GM18873 (cell line): Measurements from ENCODE around the gene SPATA31C1.
"Not testable (repeated sequence)": the region's sequence is repeated elsewhere in the genome, so short reads cannot be mapped to it uniquely, and the experiment has no call there.

Experiments
- ATAC-seq: cut with Tn5 transposase; IDR thresholded peaks from one replicate; pipeline ENCODE4 v1.9.1; 2021; ENCODE audit warnings: mild to moderate bottlenecking, moderate library complexity, moderate number of reproducible peaks; ENCODE audit not compliant: unreplicated experiment, low FRiP score

Gene SPATA31C1

DNA sequence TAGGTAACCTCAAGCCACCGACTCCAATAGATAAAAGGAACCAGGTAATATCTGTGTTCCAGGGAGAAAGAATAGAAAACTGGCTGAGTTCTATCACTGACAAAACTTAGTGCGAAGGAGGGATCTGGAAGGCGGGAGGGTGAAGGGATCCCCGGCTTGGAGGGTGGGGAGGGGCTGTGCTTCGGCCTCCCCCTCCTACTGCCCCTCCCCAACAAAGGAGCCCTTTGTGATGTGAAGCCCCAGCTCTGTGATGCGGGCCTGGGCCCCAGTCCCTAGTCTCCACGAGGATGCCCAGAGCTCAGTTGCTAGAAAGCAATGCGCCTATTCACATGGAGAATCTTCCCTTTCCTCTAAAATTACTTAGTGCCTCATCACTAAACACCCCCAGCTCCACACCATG, at the start of gene SPATA31C1:
SPATA31C1 (plus strand) TSS at position 301 of the 400 bp plus-strand sequence.
- not testable (repeated sequence) for ATAC-seq

DNA sequence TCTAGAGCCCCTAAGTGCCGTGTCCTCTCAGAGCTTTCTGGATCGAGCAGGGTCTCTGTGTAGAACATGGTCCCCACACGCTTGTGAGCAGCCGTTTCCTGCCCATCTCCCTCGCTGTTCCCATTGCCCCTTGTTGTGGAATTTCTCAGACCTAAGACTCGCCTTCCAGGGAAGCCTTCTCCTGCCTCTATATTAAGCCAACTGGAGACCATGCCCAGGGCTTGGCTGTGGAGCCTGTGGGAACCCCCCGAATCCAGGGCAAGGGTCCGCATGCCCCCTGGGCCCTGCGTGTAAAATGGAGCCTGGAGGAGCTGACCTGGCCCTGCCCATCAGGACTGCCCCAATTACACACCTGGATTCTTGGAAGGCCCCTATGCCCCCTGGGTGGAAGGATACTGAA, 49.6 kb upstream of the SPATA31C1 start:
- ATAC-seq, result no peak

DNA sequence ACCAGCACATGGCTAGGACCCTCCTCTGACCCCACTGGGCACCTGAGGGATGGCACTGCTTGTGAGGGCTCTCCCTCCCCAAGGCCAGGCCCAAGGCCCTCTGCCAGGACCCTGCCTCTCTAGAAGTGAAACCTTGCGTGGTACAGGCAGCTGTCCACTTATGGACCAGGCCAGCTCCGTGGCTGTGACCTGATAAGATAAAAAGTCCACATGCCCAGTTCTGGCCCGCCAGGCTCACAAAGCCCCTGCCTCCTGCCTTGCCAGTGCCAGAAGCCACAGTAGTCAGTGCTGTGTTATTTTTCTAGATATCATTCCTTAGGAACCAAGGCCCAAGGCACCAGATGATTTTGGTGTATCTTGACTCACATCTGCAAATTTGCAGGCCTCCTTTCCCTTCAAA, 49.1 kb upstream of the SPATA31C1 start:
- no peak for ATAC-seq

DNA sequence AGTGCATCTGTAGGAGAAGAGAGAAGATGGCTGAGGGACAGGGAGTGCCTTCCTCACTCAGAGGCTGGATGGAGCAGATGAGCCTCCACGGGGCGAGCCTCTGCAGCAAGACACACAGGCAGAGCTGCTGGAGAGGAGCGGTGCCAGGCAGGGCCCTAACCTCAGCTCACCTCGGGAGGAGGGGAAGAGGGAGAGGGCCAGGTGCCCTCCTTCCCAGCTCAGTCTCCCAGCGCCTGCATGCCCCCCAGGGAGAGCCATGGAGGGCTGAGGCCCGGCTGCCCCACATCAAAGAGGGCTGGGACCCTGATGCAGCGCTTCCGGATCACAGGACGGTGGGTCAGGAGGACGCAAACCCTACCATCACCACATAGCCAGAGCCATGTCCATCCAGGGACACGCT, 48.7 kb upstream of the SPATA31C1 start:
- ATAC-seq, result no peak

DNA sequence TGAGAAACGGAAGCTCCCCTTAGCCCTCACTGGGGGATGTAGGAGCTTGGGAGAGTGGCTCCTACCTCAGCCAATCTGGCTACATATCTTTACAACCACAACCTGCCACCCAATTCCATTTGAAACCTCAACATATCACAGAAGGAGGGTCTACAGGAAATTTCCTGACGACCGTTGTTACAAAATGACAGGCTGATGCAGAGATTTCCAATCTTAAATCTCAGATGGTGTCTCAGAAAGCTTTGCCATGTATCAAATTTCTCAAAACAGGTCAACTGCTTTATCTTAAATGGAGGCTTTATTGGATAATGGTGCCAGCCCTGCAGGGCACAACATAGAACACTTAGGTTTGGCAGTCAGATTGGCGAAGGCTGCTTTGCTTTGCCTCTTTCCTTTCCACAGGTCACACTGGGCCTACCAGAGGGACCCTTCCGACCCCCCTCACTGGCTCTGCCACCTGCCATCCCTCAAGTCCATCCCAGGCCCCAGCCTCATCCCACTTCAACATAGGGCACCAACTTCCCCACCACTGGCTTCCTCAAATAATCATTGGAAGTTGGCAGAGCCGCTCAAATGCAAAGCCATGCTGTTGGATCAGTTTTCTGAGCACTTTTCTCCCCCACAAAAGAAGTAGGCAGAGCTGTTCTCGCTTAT, 46.2 kb upstream of the SPATA31C1 start:
- ATAC-seq, result no peak

DNA sequence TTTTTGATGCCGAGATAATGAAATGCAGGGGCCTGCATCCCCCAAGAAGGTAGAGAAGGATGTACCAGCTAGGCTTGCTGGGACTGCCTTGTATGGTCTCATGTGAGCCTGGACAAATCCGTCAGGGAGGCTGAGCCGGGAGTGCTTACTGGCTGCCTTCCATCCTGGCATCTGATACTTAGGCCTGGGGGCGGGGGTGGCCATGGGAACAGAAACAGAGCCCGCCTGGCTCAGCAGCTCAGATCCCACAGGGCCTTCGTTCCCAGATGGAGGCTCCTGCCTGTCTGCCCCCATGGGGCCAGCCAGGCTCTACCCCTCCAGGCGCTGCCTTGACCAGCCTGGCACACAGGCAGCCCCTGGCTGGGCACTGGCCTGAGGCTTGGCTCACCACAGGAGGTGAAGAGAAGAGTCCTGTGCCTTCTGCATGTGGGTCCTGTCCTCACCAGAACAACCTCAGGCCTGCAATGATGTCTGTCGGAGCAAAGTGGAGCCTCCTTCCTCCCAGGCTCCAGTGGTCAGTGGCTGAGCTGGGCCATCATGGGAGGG, 45.6 kb upstream of the SPATA31C1 start:
- no peak for ATAC-seq

DNA sequence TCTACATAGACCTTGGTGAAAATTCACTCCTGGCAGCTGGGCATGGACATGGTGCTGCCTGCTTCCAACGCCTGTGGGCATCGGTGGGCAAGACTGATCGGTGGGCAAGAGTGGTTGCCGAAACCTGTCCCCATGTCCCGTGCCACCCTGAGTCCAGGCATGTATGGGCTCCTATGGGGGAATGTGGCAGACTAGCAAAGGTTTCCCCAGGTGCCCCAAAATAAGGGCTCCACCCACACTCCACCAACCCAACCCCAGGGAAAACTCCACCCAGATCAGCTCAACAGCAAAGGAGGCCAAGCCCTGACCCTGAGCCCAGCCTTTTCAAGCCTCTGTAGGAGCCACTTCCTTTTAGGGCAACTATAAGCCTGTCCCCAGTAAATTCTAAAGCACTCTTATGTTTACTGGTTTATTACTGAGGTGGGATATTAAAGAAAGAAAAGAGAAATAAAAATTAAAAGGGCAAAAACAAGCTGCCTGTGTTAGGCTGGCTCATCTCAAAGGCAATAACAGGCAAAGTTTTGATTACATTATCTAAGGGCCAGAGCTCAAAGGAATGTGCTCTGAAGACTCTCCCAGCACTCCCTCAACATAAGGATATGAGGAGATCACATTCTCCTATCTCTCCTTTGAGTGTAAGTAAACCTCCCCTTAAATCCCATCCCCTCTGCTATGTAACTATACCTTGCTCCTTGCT, 44.0 kb upstream of the SPATA31C1 start:
- ATAC-seq, result no peak

DNA sequence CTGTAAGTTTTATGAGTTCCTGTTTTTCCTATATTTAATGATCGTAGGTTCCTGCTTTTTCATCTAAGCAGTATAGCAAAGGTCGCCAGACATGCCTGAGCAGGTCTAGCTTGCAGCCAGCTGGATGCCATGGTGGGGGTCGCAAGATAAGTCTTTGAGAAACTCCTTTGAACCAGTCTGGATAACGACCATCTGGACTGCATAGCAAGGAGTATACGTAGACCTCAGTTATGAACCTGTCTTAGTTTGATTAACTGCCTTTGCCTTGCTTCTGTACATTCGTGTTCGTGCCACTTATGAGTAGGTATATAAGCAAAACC, 43.5 kb upstream of the SPATA31C1 start:
- ATAC-seq, result no peak

DNA sequence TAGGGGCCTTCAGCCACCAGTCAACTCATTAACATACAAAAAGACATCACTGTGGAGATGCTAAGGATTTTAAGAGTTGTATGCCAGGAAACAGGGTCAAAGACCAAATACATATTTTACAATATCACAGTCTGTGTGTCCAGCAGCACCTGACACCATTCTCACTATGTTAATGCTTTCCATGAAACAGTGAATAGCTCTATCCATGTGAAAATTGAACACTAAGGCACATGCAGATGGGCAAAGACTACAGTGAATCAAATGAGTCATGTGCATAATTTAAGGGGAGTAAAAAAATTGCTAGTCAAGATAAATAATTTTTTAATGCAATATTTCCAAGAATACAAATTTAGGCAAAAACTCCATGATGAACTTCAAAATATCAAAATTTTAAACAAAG, 42.7 kb upstream of the SPATA31C1 start:
- no peak for ATAC-seq

DNA sequence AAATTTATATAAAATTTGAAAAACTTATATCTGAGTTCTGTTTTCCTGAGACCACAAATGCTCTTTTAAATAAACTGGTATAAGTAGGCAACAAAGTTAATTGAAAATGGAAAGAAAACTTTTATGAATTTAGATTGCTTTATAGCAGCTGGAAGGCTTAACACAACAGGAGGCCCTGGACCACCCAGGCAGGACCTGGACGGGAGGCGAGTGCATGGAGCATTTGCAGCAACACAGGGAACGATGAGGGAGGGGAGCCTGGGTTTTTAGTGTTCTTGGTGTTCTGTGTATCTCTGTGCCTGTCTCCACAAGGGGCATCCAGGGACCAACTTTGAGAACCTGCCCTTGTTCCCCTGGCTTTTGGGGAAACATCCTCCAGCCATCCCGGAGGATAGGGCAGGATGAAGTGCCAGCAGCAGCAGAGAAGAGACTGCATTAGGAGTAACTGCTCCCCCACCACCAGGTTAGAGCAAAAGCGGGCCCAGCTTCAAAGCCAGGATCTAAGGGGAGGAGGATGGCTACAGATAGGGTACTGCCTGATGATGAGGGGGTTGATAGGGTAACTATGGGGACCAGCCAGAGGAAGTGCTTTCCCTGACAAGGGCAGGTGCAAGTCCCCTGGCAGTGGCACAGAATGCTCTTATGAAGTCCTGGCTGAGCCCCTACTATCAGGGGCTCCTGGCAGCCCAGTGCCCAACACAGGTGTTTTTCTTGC, 41.8 kb upstream of the SPATA31C1 start:
- ATAC-seq, result no peak

DNA sequence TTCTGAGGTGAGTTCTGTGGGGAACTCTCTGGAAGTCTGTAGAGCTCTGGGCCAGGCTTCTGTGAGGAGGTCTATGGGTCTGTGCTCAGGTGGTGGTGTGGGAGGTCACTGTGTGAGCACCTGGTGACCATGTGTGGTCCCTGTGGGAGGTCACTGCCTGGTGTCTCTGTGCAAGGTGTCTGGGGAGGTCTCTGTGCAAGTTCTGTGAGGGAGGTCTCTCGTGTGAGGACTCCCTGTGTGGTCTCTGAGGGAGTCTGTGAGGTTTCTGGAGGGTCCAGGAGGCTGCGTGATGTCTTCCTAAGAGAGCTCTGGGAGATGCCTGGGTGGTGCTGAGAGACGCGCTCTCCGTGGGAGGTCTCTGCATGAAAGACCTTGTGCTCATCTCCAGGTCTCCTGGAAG, 41.1 kb upstream of the SPATA31C1 start:
- ATAC-seq, result no peak

DNA sequence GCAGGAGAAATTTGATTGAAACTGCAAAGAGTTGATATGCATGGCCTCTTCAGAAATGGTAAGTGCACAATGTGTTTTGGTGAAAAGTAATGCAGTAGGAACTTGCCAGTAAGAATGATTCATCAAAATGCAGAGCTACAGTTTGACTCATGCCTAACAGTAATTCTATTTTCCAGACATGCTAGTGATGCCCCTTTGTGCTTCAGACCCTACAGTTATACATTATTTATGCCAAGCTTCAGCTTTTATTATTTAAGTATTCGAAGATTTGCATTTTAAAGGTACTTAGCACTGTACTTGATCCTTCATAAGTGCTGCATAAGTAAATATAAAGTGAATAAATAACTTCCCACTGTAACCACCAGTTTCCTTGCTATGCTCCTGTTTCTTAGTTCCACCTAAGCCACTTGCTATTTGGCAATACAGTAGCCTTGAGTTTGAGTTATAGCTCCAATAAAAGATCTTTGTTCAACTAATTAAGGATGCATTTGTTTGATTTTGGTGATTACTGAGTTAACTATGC, 38.7 kb upstream of the SPATA31C1 start:
- ATAC-seq, result no peak

DNA sequence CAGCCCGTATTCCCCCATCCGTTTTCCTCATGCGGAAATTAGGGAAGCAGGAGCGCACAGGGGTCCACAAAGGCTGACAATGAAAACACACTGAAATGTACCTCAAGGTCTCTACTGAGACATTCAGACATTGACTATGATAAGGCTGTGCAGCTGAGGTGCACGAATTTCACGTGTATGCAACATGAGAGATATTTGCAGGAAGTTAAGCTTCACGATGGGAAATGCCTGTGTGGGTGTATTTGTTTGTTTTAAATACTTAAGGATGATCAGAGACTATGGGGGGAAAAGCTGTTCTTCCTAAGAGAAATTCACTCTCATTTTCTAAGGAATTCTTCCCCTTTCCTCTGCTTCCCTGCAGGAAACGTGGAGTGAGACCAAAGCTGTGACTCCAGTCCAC, 37.6 kb upstream of the SPATA31C1 start:
- ATAC-seq, result no peak

DNA sequence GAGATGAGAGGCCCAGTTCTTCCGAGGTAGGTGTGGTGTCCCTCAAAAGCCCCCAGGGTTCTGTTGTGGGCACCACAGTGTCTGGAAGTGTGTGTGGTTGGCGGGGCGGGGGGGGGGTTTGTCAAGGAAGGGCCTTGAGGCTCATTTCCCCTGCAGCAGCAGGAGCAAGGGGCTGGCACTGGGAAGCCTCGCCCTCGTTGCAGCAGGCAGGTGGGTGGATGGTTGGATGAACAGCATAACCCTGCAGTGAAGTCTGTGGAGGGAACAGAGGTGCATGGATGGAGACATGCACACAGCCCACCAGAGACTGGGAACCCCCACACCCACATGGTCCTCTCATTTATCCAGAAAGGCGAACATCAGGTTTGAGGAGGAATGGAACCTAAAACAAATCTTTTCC, 37.1 kb upstream of the SPATA31C1 start:
- ATAC-seq, result no peak

DNA sequence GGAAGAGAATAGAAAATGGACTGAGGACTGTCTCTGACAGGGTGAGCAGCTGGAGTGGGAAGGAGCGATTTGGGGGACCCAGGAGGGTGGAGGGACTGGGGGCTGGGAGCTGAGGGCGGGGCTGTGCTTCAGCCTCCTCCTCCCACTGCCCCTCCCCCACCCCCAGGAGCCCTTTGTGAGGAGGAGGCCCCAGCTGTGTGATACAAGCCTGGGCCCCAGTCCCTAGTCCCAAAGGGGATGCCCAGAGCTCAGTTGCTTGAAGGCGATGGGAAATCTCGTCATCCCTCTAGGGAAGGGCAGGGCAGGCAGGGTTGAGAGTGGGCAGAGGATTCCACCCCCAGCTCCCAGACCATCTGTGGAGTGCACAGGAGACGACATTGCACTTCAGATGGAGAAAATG, 35.1 kb upstream of the SPATA31C1 start, which contains the start of gene SPATA31E1:
SPATA31E1 (plus strand) TSS at position 251 of the 400 bp plus-strand sequence; CDS start at position 266, 15 bp downstream.
- no peak for ATAC-seq

DNA sequence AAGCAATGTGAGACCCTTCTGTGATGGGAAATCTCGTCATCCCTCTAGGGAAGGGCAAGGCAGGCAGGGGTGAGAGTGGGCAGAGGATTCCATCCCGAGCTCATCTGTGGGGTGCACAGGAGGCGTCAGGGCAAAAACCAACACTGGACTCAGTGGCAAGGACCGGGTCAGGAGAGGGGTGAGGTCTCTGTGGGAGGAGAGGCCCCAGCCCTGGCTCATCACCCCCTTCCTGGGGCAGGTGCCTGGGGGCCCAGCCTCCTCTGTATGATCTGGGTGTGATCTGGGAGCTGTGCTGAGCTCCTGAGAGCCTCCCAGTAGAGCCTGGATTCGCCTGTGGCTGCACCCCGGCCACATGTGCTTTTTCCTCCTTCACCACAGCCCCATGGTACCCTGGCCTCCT, 34.5 kb upstream of the SPATA31C1 start:
- no peak for ATAC-seq

DNA sequence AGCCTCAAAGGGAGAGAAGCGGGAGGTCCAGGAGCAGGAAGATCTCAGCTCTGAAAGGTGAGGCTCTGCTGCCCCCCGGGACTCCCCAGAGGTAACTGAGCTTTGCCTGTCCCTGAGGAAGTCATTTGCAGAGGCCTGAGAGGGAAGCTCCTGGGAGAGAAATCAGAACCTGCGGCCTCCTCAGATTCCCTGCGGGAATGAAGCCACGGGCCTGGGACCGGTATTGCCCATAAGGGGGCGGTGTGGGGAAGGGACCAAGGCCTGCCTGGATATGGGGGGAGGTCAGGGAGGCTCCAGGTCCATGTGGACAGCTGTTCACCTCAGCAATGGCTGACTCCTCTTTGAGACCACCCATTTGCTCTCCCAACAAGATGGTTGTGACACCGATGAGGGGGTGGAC, 33.8 kb upstream of the SPATA31C1 start:
- ATAC-seq, result no peak

DNA sequence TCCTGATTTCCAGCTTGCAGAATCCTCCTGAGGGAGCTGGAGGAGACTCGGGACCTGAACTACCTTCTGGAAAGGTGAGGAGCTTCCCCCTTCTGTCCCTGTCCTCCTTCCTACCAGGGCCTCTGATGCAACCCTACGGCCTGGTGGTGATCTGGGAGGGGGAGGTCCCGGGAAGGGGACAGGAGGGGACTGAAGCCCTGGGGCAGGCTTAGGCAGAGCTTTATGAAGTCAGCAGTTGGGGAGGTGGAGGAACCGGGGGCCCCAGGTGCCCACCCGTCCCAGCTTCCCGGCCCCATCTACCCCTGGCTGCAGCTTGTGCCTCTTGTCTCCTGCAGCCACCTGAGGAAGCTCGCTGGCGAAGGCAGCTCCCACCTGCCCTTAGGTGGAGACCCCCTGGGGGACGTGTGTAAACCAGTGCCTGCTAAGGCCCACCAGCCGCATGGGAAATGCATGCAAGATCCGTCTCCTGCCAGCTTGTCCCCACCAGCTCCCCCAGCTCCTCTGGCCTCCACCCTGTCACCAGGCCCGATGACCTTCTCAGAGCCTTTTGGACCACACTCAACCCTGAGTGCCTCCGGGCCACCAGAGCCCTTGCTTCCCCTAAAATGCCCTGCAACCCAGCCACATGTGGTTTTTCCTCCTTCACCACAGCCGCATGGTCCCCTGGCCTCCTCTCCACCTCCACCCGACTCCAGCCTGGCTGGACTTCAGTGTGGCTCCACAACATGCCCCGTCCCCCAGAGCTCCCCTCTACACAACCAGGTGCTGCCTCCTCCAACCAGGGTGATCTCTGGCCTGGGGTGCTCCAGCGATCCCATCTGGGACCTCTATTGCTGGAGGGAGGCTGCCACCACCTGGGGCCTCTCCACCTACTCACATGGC, 32.9 kb upstream of the SPATA31C1 start:
- ATAC-seq, result no peak

DNA sequence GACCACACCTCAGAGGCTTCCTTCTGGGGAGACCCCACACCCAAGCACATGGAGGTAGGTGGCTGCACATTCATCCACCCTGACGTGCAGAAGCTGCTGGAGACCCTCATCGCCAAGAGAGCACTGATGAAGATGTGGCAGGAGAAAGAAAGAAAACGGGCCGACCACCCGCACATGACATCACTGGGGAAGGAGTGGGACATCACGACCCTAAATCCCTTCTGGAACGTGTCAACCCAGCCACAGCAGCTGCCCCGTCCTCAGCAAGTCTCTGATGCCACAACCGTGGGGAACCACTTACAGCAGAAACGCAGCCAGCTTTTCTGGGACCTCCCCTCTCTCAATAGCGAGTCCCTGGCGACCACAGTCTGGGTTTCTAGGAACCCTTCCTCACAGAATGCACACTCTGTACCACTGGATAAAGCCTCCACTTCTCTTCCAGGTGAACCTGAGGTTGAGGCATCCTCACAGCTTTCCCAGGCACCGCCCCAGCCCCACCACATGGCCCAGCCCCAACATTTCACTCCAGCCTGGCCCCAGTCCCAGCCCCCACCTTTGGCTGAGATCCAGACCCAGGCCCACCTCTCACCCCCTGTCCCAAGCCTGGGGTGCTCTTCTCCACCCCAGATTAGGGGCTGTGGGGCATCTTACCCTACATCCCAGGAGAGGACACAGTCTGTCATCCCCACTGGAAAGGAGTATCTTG, 32.1 kb upstream of the SPATA31C1 start:
- ATAC-seq, result no peak
